ENCODE results near the gene GLIPR1L1. TPM values are rescaled to one million over a fixed set of nuclear protein-coding genes. Genes with fewer than 3 reads are reported as not detected.
A peak's percentile ranks its signal among the peaks of the same experiment; 100 is the strongest.

GLIPR1L1 gene
- total RNA-seq, 1 experiment from 2014 or later: not detected

GRCh38 chr12:75329918-75330826, 4.3 kb upstream of the GLIPR1L1 start, which contains the start of gene CAPS2:
CAPS2 (minus strand) TSS chr12:75330324; CDS start chr12:75326498, 3,826 bp downstream.
- ChIA-PET CTCF (interaction anchor here (0.6 to 0.9 kb wide), 3 partner anchors 60 to 752 kb away, joined by 4 to 7 read pairs (median 5); no protein-coding TSS in a partner anchor), POLR2A (ENCODE audit: unreplicated experiment) (no interaction called here)
- intact Hi-C loops (cut with micrococcal nuclease; ENCODE audit: unreplicated experiment): loop anchor here (5.0 to 10.0 kb wide), 2 partner anchors 182 to 705 kb away; partner anchors contain the start of genes KRR1 and PHLDA1
- H3K9me2 ChIP-seq (ENCODE audit: insufficient read depth): no peaks in the 10 kb centered on the region
- H3K4me2 ChIP-seq: peak within 1 kb of the TSS; percentile 85
- no peaks in the 10 kb centered on the region; the same call in 1 of the 2 replicates for H3K9me3 ChIP-seq (ENCODE audit: insufficient read depth, low read depth)
- BruUV-seq (replicated peaks): TSS peak; percentile 51
- H2AFZ ChIP-seq: peak within 1 kb of the TSS; percentile 86
- peak within 1 kb of the TSS; percentile 66 for H3K4me3 ChIP-seq
- DNase-seq: peak; percentile 64 to 80
- no peaks in the 10 kb centered on the region for H3K36me3 ChIP-seq (ENCODE audit: low read depth)
- H3K27me3 ChIP-seq (ENCODE audit: insufficient read depth, low read depth): no peaks in the 10 kb centered on the region
- H3K4me1 ChIP-seq (replicated peaks; ENCODE audit: insufficient read depth): peaks cover 5% of the 10 kb centered on the region; the same call in 1 of the 2 replicates
- no peaks in the 10 kb centered on the region for H3K79me2 ChIP-seq (ENCODE audit: low read depth)
- no peak for TF ChIP-seq EZH2 (IDR thresholded peaks at IDR 0.05; ENCODE audit: low read depth)
- TF ChIP-seq, protein P1, sequence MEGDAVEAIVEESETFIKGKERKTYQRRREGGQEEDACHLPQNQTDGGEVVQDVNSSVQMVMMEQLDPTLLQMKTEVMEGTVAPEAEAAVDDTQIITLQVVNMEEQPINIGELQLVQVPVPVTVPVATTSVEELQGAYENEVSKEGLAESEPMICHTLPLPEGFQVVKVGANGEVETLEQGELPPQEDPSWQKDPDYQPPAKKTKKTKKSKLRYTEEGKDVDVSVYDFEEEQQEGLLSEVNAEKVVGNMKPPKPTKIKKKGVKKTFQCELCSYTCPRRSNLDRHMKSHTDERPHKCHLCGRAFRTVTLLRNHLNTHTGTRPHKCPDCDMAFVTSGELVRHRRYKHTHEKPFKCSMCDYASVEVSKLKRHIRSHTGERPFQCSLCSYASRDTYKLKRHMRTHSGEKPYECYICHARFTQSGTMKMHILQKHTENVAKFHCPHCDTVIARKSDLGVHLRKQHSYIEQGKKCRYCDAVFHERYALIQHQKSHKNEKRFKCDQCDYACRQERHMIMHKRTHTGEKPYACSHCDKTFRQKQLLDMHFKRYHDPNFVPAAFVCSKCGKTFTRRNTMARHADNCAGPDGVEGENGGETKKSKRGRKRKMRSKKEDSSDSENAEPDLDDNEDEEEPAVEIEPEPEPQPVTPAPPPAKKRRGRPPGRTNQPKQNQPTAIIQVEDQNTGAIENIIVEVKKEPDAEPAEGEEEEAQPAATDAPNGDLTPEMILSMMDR (conservative IDR thresholded peaks at IDR 0.05): no peak
- no peaks in the 10 kb centered on the region for H3F3A ChIP-seq (ENCODE audit: insufficient read depth, low read depth)
- H4K20me1 ChIP-seq (ENCODE audit: insufficient read depth): no peaks in the 10 kb centered on the region
- no peak within 1 kb of the TSS for H3K27ac ChIP-seq

GRCh38 chr12:75337905-75338304, 3.4 kb downstream of the GLIPR1L1 start:
- no peak for DNase-seq
- no peaks in the 10 kb centered on the region for H3K4me1 ChIP-seq (replicated peaks; ENCODE audit: insufficient read depth)
- no peaks in the 10 kb centered on the region for H3K27me3 ChIP-seq (ENCODE audit: insufficient read depth, low read depth)
- no peaks in the 10 kb centered on the region for H3K36me3 ChIP-seq (ENCODE audit: low read depth)
- TF ChIP-seq, protein P1 (conservative IDR thresholded peaks at IDR 0.05): no peak
- no peak for TF ChIP-seq EZH2 (IDR thresholded peaks at IDR 0.05; ENCODE audit: low read depth)
- no peaks in the 10 kb centered on the region for H4K20me1 ChIP-seq (ENCODE audit: insufficient read depth)
- no peak overlapping the region for H3K4me2 ChIP-seq
- H3K9me3 ChIP-seq (ENCODE audit: insufficient read depth, low read depth): peaks cover 5% of the 10 kb centered on the region
- H3K27ac ChIP-seq: no peak overlapping the region
- POLR2A ChIA-PET (ENCODE audit: unreplicated experiment): no interaction called here
- CTCF ChIA-PET: no interaction called here
- H3K79me2 ChIP-seq (ENCODE audit: low read depth): no peaks in the 10 kb centered on the region
- H3K4me3 ChIP-seq: no peak overlapping the region
- intact Hi-C loops (cut with micrococcal nuclease; ENCODE audit: unreplicated experiment): loop anchor here (10.0 kb wide), 1 partner anchor 697 kb away; the partner anchor contains the start of gene PHLDA1
- BruUV-seq (replicated peaks): no TSS peak
- no peaks in the 10 kb centered on the region for H3F3A ChIP-seq (ENCODE audit: insufficient read depth, low read depth)
- H2AFZ ChIP-seq: no peak overlapping the region
- no peaks in the 10 kb centered on the region for H3K9me2 ChIP-seq (ENCODE audit: insufficient read depth)

GRCh38 chr12:75341873-75342272, 7.4 kb downstream of the GLIPR1L1 start:
- Histone ChIP-seq H3K27ac (no peak overlapping the region), H4K20me1 (ENCODE audit: insufficient read depth) (no peaks in the 10 kb centered on the region), H3K36me3 (ENCODE audit: low read depth) (no peaks in the 10 kb centered on the region), H3K27me3 (ENCODE audit: insufficient read depth, low read depth) (no peaks in the 10 kb centered on the region), H2AFZ (no peak overlapping the region), H3F3A (ENCODE audit: insufficient read depth, low read depth) (no peaks in the 10 kb centered on the region), H3K79me2 (ENCODE audit: low read depth) (no peaks in the 10 kb centered on the region), H3K9me3 (ENCODE audit: insufficient read depth, low read depth) (peaks cover 10% of the 10 kb centered on the region), H3K4me2 (no peak overlapping the region), H3K4me1 (replicated peaks; ENCODE audit: insufficient read depth) (no peaks in the 10 kb centered on the region), H3K4me3 (no peak overlapping the region), H3K9me2 (ENCODE audit: insufficient read depth) (no peaks in the 10 kb centered on the region)
- CTCF ChIA-PET: no interaction called here
- TF ChIP-seq EZH2 (IDR thresholded peaks at IDR 0.05; ENCODE audit: low read depth): no peak
- DNase-seq: no peak
- intact Hi-C loops (cut with micrococcal nuclease; ENCODE audit: unreplicated experiment): no loop called here
- POLR2A ChIA-PET (ENCODE audit: unreplicated experiment): no interaction called here
- no TSS peak for BruUV-seq (replicated peaks)
